BLaER1 treated with 17β-estradiol and CSF1 and Interleukin-3, amounts not matched to agents 10 nM and 100 nM (cell line): Measurements from ENCODE around the gene CDC23.
A peak's percentile ranks its signal among the peaks of the same experiment; 100 is the strongest.
"Not testable (repeated sequence)": the region's sequence is repeated elsewhere in the genome, so short reads cannot be mapped to it uniquely, and the experiment has no call there.

Experiments
- H3K27ac ChIP-seq, 11 experiments: shearing (Covaris generic); formaldehyde crosslinking; 2 replicates each; pipeline ENCODE4 v1.8.1; 2022
- H3K27me3 ChIP-seq, 11 experiments: shearing (Covaris generic); formaldehyde crosslinking; 2 replicates each; pipeline ENCODE4 v1.8.1; 2022
- H3K36me3 ChIP-seq, 11 experiments: shearing (Covaris generic); formaldehyde crosslinking; 2 replicates each; pipeline ENCODE4 v1.8.1; 2022
- H3K4me1 ChIP-seq, 10 experiments: shearing (Covaris generic); formaldehyde crosslinking; 2 replicates each; pipeline ENCODE4 v1.8.1; 2022
- H3K4me2 ChIP-seq, 11 experiments: shearing (Covaris generic); formaldehyde crosslinking; 2 replicates each; pipeline ENCODE4 v1.8.1; 2022
- H3K4me3 ChIP-seq, 10 experiments: shearing (Covaris generic); formaldehyde crosslinking; 2 replicates each; pipeline ENCODE4 v1.8.1; 2022
- H3K9ac ChIP-seq, 11 experiments: shearing (Covaris generic); formaldehyde crosslinking; 2 replicates each; pipeline ENCODE4 v1.8.1; 2022
- H3K9me3 ChIP-seq, 11 experiments: shearing (Covaris generic); formaldehyde crosslinking; replicated peaks in 1 of 11; 2 replicates each; pipeline ENCODE4 v1.8.1; 2022
- H4K20me1 ChIP-seq, 11 experiments: shearing (Covaris generic); formaldehyde crosslinking; 2 replicates each; pipeline ENCODE4 v1.8.1; 2022
- Cebpa-rat ChIP-seq, 11 experiments: shearing (Covaris generic); IDR thresholded peaks; 2 replicates each; pipeline ENCODE4 v1.8.1; 2022

The CDC23 gene

DNA sequence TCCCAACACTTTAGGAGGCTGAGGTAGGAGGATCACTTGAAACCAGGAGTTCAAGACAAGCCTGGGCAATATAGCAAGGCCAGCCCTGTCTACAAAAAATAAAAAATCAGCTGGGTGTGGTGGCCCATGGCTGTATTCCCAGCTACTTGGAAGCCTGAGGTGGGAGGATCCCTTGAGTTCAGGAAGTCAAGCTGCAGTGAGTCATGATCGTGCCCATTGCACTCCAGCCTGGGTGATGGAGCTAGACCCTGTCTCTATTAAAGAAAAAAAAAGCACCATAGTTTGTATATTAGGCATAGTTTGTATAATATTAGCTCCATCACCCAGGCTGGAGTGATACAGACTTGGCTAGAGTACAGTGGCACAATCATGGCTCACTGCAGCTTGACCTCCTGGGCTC, 64.3 kb downstream of the CDC23 start:
- peaks cover 0 to 3% (median 2%) of the 10 kb centered on the region in 11 experiments; a peak in 11 of 22 replicates for H3K9me3 ChIP-seq
- no peaks in the 10 kb centered on the region; a peak in 1 of 22 replicates for H4K20me1 ChIP-seq
- H3K36me3 ChIP-seq = peaks cover 0 to 2% (median 0%) of the 10 kb centered on the region in 11 experiments; a peak in 1 of 22 replicates
- H3K4me3 ChIP-seq = no peak overlapping the region
- no peaks in the 10 kb centered on the region for H3K27me3 ChIP-seq
- peak overlapping the region in 4 of 11 experiments; percentile 12 to 57 (median 48); a peak in 7 of 22 replicates for H3K4me2 ChIP-seq
- peaks cover 0 to 10% (median 5%) of the 10 kb centered on the region in 10 experiments; a peak in 11 of 20 replicates for H3K4me1 ChIP-seq
- no peak for TF ChIP-seq Cebpa-rat (IDR thresholded peaks at IDR 0.05)
- H3K27ac ChIP-seq = no peak overlapping the region
- no peak overlapping the region for H3K9ac ChIP-seq

DNA sequence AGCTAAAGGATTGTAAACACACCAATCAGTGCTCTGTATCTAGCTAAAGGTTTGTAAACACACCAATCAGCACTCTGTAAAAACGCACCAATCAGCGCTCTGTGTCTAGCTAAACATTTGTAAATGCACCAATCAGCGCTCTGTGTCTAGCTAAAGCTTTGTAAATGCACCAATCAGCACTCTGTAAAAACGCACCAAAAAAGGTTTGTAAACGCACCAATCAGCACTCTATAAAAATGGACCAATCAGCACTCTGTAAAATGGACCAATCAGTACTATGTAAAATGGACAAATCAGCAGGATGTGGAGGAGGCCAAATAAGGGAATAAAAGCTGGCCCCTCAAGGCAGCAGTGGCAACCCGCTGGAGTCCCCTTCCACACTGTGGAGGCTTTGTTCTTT, 69.5 kb downstream of the CDC23 start:
- not testable (repeated sequence) for H3K4me3 ChIP-seq
- peak overlapping the region in 1 of 11 experiments; percentile 15; a peak in 1 of 22 replicates for H3K4me2 ChIP-seq

DNA sequence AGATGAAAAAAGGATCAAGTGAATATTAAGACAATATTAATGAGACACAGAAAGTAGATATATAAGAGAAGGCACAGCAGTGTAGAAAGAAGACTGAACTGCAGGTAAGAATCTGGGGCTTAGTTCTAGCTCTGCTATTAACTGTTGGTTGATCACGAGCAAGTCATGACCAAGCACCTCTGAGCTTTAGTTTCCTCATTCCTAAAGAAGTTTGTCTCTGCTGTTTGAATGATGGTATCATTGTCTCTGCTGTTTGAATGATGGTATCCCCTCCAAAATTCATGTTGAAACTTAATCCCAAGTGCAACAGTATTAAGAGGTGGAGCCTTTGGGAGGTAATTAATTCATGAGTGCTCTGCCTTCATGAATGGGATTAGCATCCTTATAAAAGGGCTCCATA, 71.4 kb downstream of the CDC23 start:
- TF ChIP-seq Cebpa-rat (IDR thresholded peaks at IDR 0.05) = no peak
- H3K4me2 ChIP-seq = no peak overlapping the region
- H3K27ac ChIP-seq = no peak overlapping the region
- H3K4me1 ChIP-seq = peaks cover 9 to 19% (median 12%) of the 10 kb centered on the region in 10 experiments; a peak in 19 of 20 replicates
- H3K36me3 ChIP-seq = peaks cover 0 to 7% (median 0%) of the 10 kb centered on the region in 11 experiments; a peak in 1 of 22 replicates
- H3K27me3 ChIP-seq = peaks cover 0 to 43% (median 0%) of the 10 kb centered on the region in 11 experiments; a peak in 5 of 22 replicates
- H3K4me3 ChIP-seq = no peak overlapping the region
- peaks cover 0 to 12% (median 10%) of the 10 kb centered on the region in 11 experiments; a peak in 12 of 22 replicates for H3K9me3 ChIP-seq
- H3K9ac ChIP-seq = no peak overlapping the region
- no peaks in the 10 kb centered on the region for H4K20me1 ChIP-seq

More for the DNA sequence above, 69.5 kb downstream of the CDC23 start:
- H3K9me3 ChIP-seq = peaks cover 0 to 12% (median 10%) of the 10 kb centered on the region in 11 experiments; a peak in 12 of 22 replicates
- H4K20me1 ChIP-seq, H3K36me3 ChIP-seq, H3K27ac ChIP-seq, H3K9ac ChIP-seq: not testable (repeated sequence)
- H3K4me1 ChIP-seq = peaks cover 10 to 17% (median 13%) of the 10 kb centered on the region in 10 experiments
- peaks cover 0 to 32% (median 0%) of the 10 kb centered on the region in 11 experiments; a peak in 5 of 22 replicates for H3K27me3 ChIP-seq

DNA sequence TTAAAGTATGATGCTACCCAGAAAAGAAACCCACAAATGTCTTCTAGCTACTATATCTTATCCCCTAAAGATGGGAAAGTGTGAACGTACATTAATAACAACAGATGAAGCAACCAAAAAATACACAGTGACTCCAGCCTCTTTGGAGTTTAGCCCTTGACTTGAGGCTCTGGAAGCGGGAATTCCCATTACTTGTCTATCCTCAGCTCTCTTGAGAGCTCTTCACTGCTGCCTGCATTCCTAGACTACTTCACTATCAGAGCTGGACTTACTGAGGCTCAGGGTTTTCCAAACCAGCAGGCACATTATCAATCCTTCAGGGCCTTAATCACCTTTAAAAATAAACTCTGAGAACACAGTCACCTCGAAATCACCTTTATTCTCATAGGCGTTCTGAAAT, 72.9 kb downstream of the CDC23 start:
- no peaks in the 10 kb centered on the region for H4K20me1 ChIP-seq
- peaks cover 9 to 19% (median 12%) of the 10 kb centered on the region in 10 experiments; a peak in 19 of 20 replicates for H3K4me1 ChIP-seq
- peak overlapping the region in 4 of 11 experiments; percentile 61 to 90 (median 79); a peak in 3 of 22 replicates for H3K4me2 ChIP-seq
- no peak overlapping the region for H3K27ac ChIP-seq
- TF ChIP-seq Cebpa-rat (IDR thresholded peaks at IDR 0.05) = no peak
- H3K4me3 ChIP-seq = no peak overlapping the region
- peaks cover 0 to 7% (median 0%) of the 10 kb centered on the region in 11 experiments; a peak in 1 of 22 replicates for H3K36me3 ChIP-seq
- peaks cover 0 to 12% (median 10%) of the 10 kb centered on the region in 11 experiments; a peak in 12 of 22 replicates for H3K9me3 ChIP-seq
- H3K9ac ChIP-seq = no peak overlapping the region
- H3K27me3 ChIP-seq = peaks cover 0 to 43% (median 0%) of the 10 kb centered on the region in 11 experiments; a peak in 5 of 22 replicates

DNA sequence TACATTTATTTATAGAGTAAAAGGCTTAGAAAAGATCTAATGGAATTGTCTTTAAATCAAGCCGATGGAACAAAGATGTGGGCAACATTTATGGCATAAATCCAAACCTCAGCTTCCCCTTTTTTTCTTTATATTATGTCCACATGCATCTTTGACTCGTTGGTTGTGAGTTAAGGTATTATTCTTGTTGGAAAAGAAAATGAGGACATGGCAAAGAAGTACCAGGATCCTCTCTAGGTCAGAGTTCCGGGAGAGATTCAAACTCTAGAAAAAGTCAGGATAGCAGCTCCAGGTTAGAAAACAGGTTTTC, 73.4 kb downstream of the CDC23 start:
- peaks cover 9 to 19% (median 12%) of the 10 kb centered on the region in 10 experiments; a peak in 19 of 20 replicates for H3K4me1 ChIP-seq
- no peak overlapping the region for H3K27ac ChIP-seq
- no peaks in the 10 kb centered on the region for H4K20me1 ChIP-seq
- no peak overlapping the region for H3K9ac ChIP-seq
- H3K27me3 ChIP-seq = peaks cover 0 to 43% (median 0%) of the 10 kb centered on the region in 11 experiments; a peak in 5 of 22 replicates
- no peak for TF ChIP-seq Cebpa-rat (IDR thresholded peaks at IDR 0.05)
- H3K4me2 ChIP-seq = peak overlapping the region; percentile 61 to 90 (median 84)
- H3K9me3 ChIP-seq = peaks cover 0 to 12% (median 10%) of the 10 kb centered on the region in 11 experiments; a peak in 12 of 22 replicates
- peak overlapping the region in 2 of 10 experiments; percentile 50 to 61; a peak in 2 of 20 replicates for H3K4me3 ChIP-seq
- peaks cover 0 to 7% (median 0%) of the 10 kb centered on the region in 11 experiments; a peak in 1 of 22 replicates for H3K36me3 ChIP-seq

DNA sequence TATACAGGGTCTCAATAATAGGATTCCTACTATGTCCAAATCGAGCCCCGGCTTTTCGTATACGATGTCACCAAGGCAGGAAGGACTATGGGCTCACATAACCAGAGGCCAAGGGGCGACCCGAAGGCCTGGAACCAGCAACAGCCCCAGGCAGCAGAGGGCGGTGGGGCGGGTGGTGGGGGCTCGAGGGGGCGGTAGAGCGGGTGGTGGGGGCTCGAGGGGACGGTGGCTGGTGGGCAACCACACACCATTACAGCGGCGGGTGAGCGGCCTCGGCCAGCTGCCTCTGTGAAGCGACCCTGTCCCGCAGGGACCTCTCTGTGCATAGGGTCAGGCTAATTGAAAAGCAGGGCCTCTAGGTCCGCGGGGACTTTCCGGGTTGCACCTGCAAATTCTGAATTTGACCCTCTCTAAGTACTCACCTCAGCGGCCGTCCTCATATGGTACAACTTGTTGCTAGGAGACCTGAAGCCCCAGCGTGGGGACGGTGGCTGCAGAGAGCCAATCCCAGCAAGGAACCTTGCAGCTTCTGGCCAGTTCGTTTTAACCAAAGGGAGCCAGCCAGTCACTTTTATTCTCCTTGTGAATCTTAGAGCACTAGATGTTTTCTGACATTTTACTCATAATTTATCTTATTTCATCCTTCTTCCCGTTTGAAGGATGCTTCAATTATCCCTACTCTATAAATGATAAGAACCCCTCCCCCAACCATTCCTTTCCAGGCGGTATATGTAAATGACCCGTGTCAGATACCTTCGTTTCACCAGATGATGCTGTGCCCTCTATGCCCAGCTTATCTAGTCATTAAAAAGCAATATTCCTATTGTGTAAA, 74.0 kb downstream of the CDC23 start, which contains the start of gene NME5:
NME5 (minus strand) TSS at position 480 of the 832 bp plus-strand sequence. CDS start 648 bp downstream, outside the sequence.
- Histone ChIP-seq H3K4me2 (peak within 1 kb of the TSS; percentile 61 to 90 (median 84)), H3K4me3 (peak within 1 kb of the TSS; percentile 28 to 61 (median 50); a peak in 19 of 20 replicates), H3K9ac (peak within 1 kb of the TSS in 2 of 11 experiments; percentile 20 to 57; a peak in 2 of 22 replicates), H3K27me3 (peaks cover 0 to 43% (median 0%) of the 10 kb centered on the region in 11 experiments; a peak in 5 of 22 replicates), H3K4me1 (peaks cover 9 to 19% (median 12%) of the 10 kb centered on the region in 10 experiments; a peak in 19 of 20 replicates), H3K9me3 (peaks cover 0 to 12% (median 10%) of the 10 kb centered on the region in 11 experiments; a peak in 12 of 22 replicates), H4K20me1 (no peaks in the 10 kb centered on the region), H3K27ac (no peak within 1 kb of the TSS), H3K36me3 (peaks cover 0 to 7% (median 0%) of the 10 kb centered on the region in 11 experiments; a peak in 1 of 22 replicates)
- no peak for TF ChIP-seq Cebpa-rat (IDR thresholded peaks at IDR 0.05)
